ENCODE data around the gene PLAC1. TPM values are rescaled to one million over a fixed set of nuclear protein-coding genes. Genes with fewer than 3 reads are reported as not detected.

The PLAC1 gene
- polyA plus RNA-seq, 4 donors, result 0.06 to 0.07 TPM; not detected in 2

GRCh38 chrX:134688839-134689238, 30.6 kb upstream of the PLAC1 start:
- no peaks in the 10 kb centered on the region for H3K9me3 ChIP-seq (ENCODE audit: control insufficient read depth in 2 of 2, insufficient read depth in 1 of 2, low read depth in 1 of 2, low read length in 1 of 2)
- H3K4me1 ChIP-seq (ENCODE audit: control insufficient read depth in 3 of 3, insufficient read depth in 2 of 3, low read depth in 1 of 3, low read length in 2 of 3), result no peaks in the 10 kb centered on the region
- H3K27ac ChIP-seq (ENCODE audit: low read depth in 1 of 3, low read length in 2 of 3), result no peak overlapping the region
- no peak overlapping the region for H3K4me3 ChIP-seq (ENCODE audit: low read depth in 1 of 3, low read length in 3 of 3)
- no peaks in the 10 kb centered on the region for H3K27me3 ChIP-seq (ENCODE audit: control insufficient read depth in 3 of 3, insufficient read depth in 3 of 3, low read length in 3 of 3)
- DNase-seq (no peak), FAIRE-seq (no peak)
- WGBS, 3 donors, result 73 to 79% (median 76%) methylated on average over 1 of the region's 1 CpG
- no peaks in the 10 kb centered on the region for H3K36me3 ChIP-seq (ENCODE audit: control insufficient read depth in 3 of 3, insufficient read depth in 2 of 3, low read depth in 1 of 3, low read length in 3 of 3)

- H3K4me3 ChIP-seq (ENCODE audit: low read depth in 1 of 3, low read length in 3 of 3), result no peak overlapping the region
- H3K9me3 ChIP-seq (ENCODE audit: control insufficient read depth in 2 of 2, insufficient read depth in 1 of 2, low read depth in 1 of 2, low read length in 1 of 2), result no peaks in the 10 kb centered on the region
- DNase-seq (no peak), FAIRE-seq (no peak)
- no peaks in the 10 kb centered on the region for H3K4me1 ChIP-seq (ENCODE audit: control insufficient read depth in 3 of 3, insufficient read depth in 2 of 3, low read depth in 1 of 3, low read length in 2 of 3)
- H3K27ac ChIP-seq (ENCODE audit: low read depth in 1 of 3, low read length in 2 of 3), result no peak overlapping the region
- no peaks in the 10 kb centered on the region for H3K36me3 ChIP-seq (ENCODE audit: control insufficient read depth in 3 of 3, insufficient read depth in 2 of 3, low read depth in 1 of 3, low read length in 3 of 3)
- WGBS, 3 donors, result 74 to 86% (median 80%) methylated on average over 5 of the region's 5 CpGs
- no peaks in the 10 kb centered on the region for H3K27me3 ChIP-seq (ENCODE audit: control insufficient read depth in 3 of 3, insufficient read depth in 3 of 3, low read length in 3 of 3)
Measured at GRCh38 chrX:134688031-134688823, 30.0 kb upstream of the PLAC1 start.

- no peak overlapping the region for H3K27ac ChIP-seq (ENCODE audit: low read depth in 1 of 3, low read length in 2 of 3)
- FAIRE-seq (no peak), DNase-seq (no peak)
- H3K27me3 ChIP-seq (ENCODE audit: control insufficient read depth in 3 of 3, insufficient read depth in 3 of 3, low read length in 3 of 3), result no peaks in the 10 kb centered on the region
- H3K4me1 ChIP-seq (ENCODE audit: control insufficient read depth in 3 of 3, insufficient read depth in 2 of 3, low read depth in 1 of 3, low read length in 2 of 3), result no peaks in the 10 kb centered on the region
- no peaks in the 10 kb centered on the region for H3K9me3 ChIP-seq (ENCODE audit: control insufficient read depth in 2 of 2, insufficient read depth in 1 of 2, low read depth in 1 of 2, low read length in 1 of 2)
- H3K4me3 ChIP-seq (ENCODE audit: low read depth in 1 of 3, low read length in 3 of 3), result no peak overlapping the region
- 82 to 84% (median 82%) methylated on average over 5 of the region's 5 CpGs for WGBS, 3 donors
- no peaks in the 10 kb centered on the region for H3K36me3 ChIP-seq (ENCODE audit: control insufficient read depth in 3 of 3, insufficient read depth in 2 of 3, low read depth in 1 of 3, low read length in 3 of 3)
Measured at GRCh38 chrX:134685668-134686067, 27.4 kb upstream of the PLAC1 start.

- Histone ChIP-seq H3K27me3 (ENCODE audit: control insufficient read depth in 3 of 3, insufficient read depth in 3 of 3, low read length in 3 of 3) (no peaks in the 10 kb centered on the region), H3K36me3 (ENCODE audit: control insufficient read depth in 3 of 3, insufficient read depth in 2 of 3, low read depth in 1 of 3, low read length in 3 of 3) (no peaks in the 10 kb centered on the region), H3K4me1 (ENCODE audit: control insufficient read depth in 3 of 3, insufficient read depth in 2 of 3, low read depth in 1 of 3, low read length in 2 of 3) (no peaks in the 10 kb centered on the region), H3K4me3 (ENCODE audit: low read depth in 1 of 3, low read length in 3 of 3) (no peak overlapping the region), H3K27ac (ENCODE audit: low read depth in 1 of 3, low read length in 2 of 3) (no peak overlapping the region), H3K9me3 (ENCODE audit: control insufficient read depth in 2 of 2, insufficient read depth in 1 of 2, low read depth in 1 of 2, low read length in 1 of 2) (no peaks in the 10 kb centered on the region)
- WGBS, 3 donors, result 65 to 95% (median 73%) methylated on average over 1 of the region's 1 CpG
- DNase-seq, result no peak
- no peak for FAIRE-seq
Measured at GRCh38 chrX:134684956-134685355, 26.7 kb upstream of the PLAC1 start.

GRCh38 chrX:134683351-134684005, 25.2 kb upstream of the PLAC1 start:
- DNase-seq, result no peak
- Histone ChIP-seq H3K36me3 (ENCODE audit: control insufficient read depth in 3 of 3, insufficient read depth in 2 of 3, low read depth in 1 of 3, low read length in 3 of 3) (no peaks in the 10 kb centered on the region), H3K27me3 (ENCODE audit: control insufficient read depth in 3 of 3, insufficient read depth in 3 of 3, low read length in 3 of 3) (no peaks in the 10 kb centered on the region), H3K4me3 (ENCODE audit: low read depth in 1 of 3, low read length in 3 of 3) (no peak overlapping the region), H3K4me1 (ENCODE audit: control insufficient read depth in 3 of 3, insufficient read depth in 2 of 3, low read depth in 1 of 3, low read length in 2 of 3) (no peaks in the 10 kb centered on the region), H3K9me3 (ENCODE audit: control insufficient read depth in 2 of 2, insufficient read depth in 1 of 2, low read depth in 1 of 2, low read length in 1 of 2) (no peaks in the 10 kb centered on the region), H3K27ac (ENCODE audit: low read depth in 1 of 3, low read length in 2 of 3) (no peak overlapping the region)
- WGBS, 3 donors, result 62 to 78% (median 68%) methylated on average over 3 of the region's 3 CpGs
- FAIRE-seq, result no peak

- no peak for DNase-seq
- no peak for FAIRE-seq
- Histone ChIP-seq H3K27ac (ENCODE audit: low read depth in 1 of 3, low read length in 2 of 3) (no peak overlapping the region), H3K9me3 (ENCODE audit: control insufficient read depth in 2 of 2, insufficient read depth in 1 of 2, low read depth in 1 of 2, low read length in 1 of 2) (no peaks in the 10 kb centered on the region), H3K4me1 (ENCODE audit: control insufficient read depth in 3 of 3, insufficient read depth in 2 of 3, low read depth in 1 of 3, low read length in 2 of 3) (no peaks in the 10 kb centered on the region), H3K27me3 (ENCODE audit: control insufficient read depth in 3 of 3, insufficient read depth in 3 of 3, low read length in 3 of 3) (no peaks in the 10 kb centered on the region), H3K4me3 (ENCODE audit: low read depth in 1 of 3, low read length in 3 of 3) (no peak overlapping the region), H3K36me3 (ENCODE audit: control insufficient read depth in 3 of 3, insufficient read depth in 2 of 3, low read depth in 1 of 3, low read length in 3 of 3) (no peaks in the 10 kb centered on the region)
- 73 to 89% (median 85%) methylated on average over 4 of the region's 4 CpGs for WGBS, 3 donors
Measured at GRCh38 chrX:134682081-134682480, 23.8 kb upstream of the PLAC1 start.

- H3K27me3 ChIP-seq (ENCODE audit: control insufficient read depth in 3 of 3, insufficient read depth in 3 of 3, low read length in 3 of 3), result no peaks in the 10 kb centered on the region
- 72 to 86% (median 80%) methylated on average over 3 of the region's 3 CpGs for WGBS, 3 donors
- H3K36me3 ChIP-seq (ENCODE audit: control insufficient read depth in 3 of 3, insufficient read depth in 2 of 3, low read depth in 1 of 3, low read length in 3 of 3), result no peaks in the 10 kb centered on the region
- H3K27ac ChIP-seq (ENCODE audit: low read depth in 1 of 3, low read length in 2 of 3), result no peak overlapping the region
- no peaks in the 10 kb centered on the region for H3K4me1 ChIP-seq (ENCODE audit: control insufficient read depth in 3 of 3, insufficient read depth in 2 of 3, low read depth in 1 of 3, low read length in 2 of 3)
- H3K9me3 ChIP-seq (ENCODE audit: control insufficient read depth in 2 of 2, insufficient read depth in 1 of 2, low read depth in 1 of 2, low read length in 1 of 2), result no peaks in the 10 kb centered on the region
- no peak for FAIRE-seq
- DNase-seq, result no peak
- H3K4me3 ChIP-seq (ENCODE audit: low read depth in 1 of 3, low read length in 3 of 3), result no peak overlapping the region
Measured at GRCh38 chrX:134679644-134680043, 21.4 kb upstream of the PLAC1 start.

GRCh38 chrX:134679221-134679620, 20.9 kb upstream of the PLAC1 start:
- no peaks in the 10 kb centered on the region for H3K9me3 ChIP-seq (ENCODE audit: control insufficient read depth in 2 of 2, insufficient read depth in 1 of 2, low read depth in 1 of 2, low read length in 1 of 2)
- H3K27ac ChIP-seq (ENCODE audit: low read depth in 1 of 3, low read length in 2 of 3), result no peak overlapping the region
- 69 to 80% (median 73%) methylated on average over 5 of the region's 5 CpGs for WGBS, 3 donors
- H3K4me3 ChIP-seq (ENCODE audit: low read depth in 1 of 3, low read length in 3 of 3), result no peak overlapping the region
- FAIRE-seq (no peak), DNase-seq (no peak)
- no peaks in the 10 kb centered on the region for H3K36me3 ChIP-seq (ENCODE audit: control insufficient read depth in 3 of 3, insufficient read depth in 2 of 3, low read depth in 1 of 3, low read length in 3 of 3)
- no peaks in the 10 kb centered on the region for H3K4me1 ChIP-seq (ENCODE audit: control insufficient read depth in 3 of 3, insufficient read depth in 2 of 3, low read depth in 1 of 3, low read length in 2 of 3)
- H3K27me3 ChIP-seq (ENCODE audit: control insufficient read depth in 3 of 3, insufficient read depth in 3 of 3, low read length in 3 of 3), result no peaks in the 10 kb centered on the region

Measured in small intestine (tissue), 7 donors.